GM18858 (cell line): ENCODE measurements around the gene RGPD6.
A peak's percentile ranks its signal among the peaks of the same experiment; 100 is the strongest.
"Not testable (repeated sequence)": the region's sequence is repeated elsewhere in the genome, so short reads cannot be mapped to it uniquely, and the experiment has no call there.

Experiments
- ATAC-seq: cut with Tn5 transposase; IDR thresholded peaks from one replicate; pipeline ENCODE4 v1.9.1; 2021; ENCODE audit not compliant: unreplicated experiment

Gene RGPD6

DNA sequence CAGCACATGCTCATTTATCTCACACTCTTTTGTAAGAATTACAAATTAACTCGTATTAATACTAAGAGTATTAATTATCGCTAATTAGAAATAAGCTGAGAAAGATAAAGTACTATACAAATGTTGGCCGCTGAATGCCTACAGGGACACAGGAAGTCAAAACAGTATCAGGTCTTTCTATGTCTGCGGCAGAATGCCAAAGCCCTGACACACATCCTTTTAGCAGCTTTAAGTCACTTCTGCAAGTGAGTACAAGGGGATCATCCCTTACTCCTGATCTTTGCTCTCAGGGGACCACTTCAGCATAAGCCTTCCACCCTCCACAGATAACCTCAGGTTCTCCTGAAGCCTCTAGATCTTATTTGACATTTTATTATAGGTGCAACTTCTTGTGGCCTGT is 94.3 kb downstream of the RGPD6 start:
- not testable (repeated sequence) for ATAC-seq

DNA sequence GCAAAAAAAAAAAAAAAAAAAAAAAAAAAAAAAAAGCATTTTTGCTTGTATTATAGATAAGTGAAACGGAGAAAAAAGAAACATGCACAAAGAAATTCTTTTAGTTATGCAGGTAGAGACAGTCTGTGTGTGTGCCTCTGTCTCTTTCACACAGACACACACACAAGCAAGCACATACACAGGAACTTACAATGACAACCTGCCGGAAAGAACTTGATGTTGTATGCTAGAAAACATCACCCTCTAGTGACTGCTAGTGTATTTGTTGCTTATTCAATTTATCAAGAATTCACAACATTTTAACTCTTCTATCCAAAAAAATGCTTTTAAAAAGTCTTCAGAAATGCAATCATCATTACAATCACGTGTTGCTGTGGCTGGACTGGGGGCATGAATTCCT is 95.8 kb downstream of the RGPD6 start:
- peak; percentile 55 for ATAC-seq

DNA sequence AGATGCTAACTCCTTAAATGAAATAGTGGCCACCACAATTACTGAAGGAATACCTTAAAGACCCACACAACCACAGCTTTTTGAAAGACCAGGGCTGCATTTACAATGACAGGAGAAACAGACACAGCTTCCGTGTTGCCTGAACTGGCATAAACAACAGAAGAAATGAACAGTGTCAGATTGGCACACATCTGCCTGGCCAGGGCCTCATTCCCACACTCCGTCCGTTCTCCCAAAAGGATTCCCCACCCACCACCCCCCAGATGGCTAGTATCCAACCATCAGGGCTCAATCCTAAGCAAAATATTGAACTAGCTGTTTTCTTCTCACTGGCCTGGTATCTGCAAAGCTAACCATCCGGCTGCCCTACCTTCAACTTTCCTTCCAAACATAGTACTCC is 96.9 kb downstream of the RGPD6 start:
- ATAC-seq: not testable (repeated sequence)

DNA sequence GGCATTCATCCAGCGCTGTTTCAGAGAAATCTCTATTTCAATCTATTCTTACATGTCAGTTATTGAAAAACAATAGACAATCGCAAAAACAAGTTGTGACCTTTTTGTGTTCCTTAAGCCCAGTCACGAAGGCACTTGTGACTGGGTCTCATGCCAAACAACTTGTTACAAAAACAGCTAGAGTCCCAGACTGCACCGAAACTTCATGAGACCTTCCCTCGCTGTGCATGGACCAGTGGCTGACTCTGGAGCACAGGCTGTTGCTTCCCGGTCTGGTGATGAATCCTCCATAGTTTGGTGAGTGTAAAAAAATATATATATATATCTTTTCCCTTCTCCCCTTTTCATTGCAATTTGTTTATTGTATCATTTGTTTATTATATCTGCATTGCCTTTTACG is 99.7 kb downstream of the RGPD6 start:
- not testable (repeated sequence) for ATAC-seq

DNA sequence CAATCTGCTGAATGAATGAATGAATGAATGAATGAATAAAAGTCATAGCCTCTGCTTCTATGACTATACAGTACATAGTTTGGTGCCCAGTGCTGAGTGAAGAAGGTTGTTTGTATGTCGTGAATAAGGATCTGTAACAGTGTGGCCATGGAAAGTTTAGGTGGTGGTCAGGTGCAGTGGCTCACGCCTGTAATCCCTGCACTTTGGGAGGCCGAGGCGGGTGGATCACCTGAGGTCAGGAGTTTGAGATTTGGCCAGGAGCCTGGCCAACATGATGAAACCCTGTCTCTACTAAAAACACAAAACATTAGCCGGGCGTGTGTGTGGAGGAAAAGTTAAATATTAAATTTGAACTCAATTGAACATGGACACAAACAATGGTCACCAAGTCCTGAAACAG is 100.1 kb downstream of the RGPD6 start:
- not testable (repeated sequence) for ATAC-seq

DNA sequence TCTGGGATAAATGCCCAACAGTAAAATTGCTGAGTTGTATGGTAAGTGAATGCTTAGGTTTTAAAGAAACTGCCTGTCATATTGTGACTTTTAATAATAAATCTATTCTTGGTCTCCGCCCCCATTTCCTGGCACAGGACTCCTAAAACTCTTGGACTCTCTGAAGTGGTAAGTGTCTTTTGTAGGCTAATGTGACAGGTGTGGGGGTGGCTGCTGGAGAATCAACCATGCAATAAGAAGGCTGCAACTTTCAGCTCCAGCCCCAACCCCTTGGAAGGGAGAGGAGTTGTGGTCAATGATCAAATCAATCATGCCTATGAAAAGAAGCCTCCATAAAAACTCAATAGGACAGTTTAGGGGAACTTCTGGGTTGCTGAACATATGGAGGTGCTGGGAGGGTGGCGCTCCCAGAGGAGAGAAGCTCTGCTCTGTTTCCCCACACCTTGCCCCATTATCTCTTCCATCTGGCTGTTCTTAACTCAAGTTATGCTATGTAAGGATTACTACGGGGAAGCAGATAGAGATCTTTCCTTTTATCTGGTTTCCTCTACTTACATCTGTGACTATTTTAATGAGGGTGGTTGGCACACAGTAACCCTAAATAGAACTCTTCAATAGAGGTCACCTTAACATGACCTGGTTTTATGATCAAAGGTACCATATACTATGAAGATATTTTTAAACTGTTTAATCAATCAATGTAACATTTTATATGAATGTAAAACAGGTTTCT is 101.2 kb downstream of the RGPD6 start:
- not testable (repeated sequence) for ATAC-seq

DNA sequence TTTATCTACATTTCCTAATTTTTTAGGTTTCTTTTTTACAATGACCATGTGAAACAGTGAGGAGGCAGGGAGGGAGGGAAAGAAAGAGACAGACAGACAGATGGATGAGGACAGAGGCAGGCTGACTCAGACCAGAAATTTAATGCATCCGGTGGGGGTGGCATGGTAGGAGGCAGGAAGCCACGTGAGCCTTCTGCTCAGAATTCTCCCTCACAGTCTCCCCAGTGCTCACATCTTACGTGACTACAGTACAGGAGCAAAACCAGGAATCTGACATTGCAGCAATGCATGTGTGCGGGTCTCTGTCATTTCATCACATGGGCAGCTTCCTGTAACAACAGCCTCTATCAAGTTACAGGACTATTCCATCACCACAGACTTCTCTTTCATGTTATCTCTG is 102.1 kb downstream of the RGPD6 start:
- peak; percentile 94 for ATAC-seq

DNA sequence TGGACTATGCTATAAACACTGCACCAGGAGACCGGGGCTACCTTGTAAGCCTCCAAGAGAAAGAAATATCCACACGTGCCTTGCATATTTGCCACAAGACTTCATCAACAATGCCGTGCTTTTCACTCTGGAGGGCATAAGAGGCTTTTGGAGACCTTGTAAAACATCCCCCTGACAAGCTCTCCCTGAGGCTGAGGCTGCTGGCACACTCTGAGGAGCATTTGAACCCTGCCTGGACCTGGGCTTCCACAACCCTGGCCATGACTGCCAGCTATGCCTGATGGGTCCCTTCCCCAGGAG is 104.0 kb downstream of the RGPD6 start:
- ATAC-seq: not testable (repeated sequence)

DNA sequence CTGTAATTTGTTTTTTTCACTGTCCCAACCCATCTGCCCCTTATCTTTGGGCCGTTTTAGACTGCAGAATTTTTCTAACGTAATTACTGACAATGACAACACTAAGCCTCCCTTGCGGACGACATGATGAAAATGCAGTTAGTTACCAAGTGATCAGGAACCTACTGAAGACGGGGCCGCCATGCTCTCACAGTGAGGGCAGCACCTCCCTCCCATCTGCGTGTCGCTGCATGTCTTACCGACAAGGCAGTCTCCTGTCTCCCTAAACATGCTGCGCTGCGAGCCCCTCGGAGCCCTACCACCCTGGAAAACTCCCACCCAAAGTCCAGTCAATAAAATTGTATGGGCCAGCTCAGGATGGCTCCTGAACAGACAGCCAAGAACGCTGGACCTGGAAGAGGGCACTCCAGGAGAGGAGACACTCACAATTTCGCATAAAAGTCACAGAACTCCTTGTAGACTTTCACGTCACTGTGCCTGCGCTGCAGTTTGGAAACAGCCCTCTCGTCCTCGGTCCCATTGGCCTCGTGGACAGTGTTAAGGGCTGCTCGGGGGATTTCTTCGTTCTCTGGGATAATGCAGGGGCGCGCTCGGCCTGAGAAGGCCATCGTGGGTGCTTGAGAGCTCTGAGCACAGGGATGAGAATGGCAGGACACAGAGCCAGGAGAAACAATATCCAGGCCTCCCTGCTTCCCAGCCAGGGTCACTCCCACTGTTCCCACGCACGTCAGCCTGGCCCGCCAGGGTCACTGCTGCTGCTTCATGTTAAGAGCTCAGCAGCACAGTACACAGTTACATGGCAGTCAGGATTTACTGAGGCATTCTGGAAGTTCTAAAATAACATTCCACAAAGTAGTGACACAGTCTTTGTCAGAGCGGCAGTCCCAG is 104.6 kb downstream of the RGPD6 start, which contains the start of gene LIMS4:
Gene LIMS4 (minus strand): TSS at position 646 of the 888 bp plus-strand sequence. CDS start 38 bp downstream, at position 608.
- not testable (repeated sequence) for ATAC-seq

DNA sequence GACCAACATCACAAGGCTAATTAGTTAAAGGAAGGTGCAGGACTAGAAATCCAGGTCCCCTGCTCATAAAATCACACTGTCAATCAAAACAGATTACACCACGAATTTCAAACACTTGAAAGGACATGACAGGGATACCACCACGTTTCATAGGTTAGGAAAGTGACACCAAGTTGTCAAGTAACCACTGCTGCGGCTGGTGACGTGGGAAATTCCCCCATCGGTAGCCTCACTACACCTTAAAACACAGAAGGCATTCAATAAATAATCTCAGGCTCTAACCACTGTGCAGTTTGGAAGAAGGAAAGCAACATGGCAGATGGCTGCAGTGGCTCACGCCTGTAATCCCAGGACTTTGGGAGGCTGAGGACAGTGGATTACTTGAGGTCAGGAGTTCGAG is 108.1 kb downstream of the RGPD6 start:
- not testable (repeated sequence) for ATAC-seq

DNA sequence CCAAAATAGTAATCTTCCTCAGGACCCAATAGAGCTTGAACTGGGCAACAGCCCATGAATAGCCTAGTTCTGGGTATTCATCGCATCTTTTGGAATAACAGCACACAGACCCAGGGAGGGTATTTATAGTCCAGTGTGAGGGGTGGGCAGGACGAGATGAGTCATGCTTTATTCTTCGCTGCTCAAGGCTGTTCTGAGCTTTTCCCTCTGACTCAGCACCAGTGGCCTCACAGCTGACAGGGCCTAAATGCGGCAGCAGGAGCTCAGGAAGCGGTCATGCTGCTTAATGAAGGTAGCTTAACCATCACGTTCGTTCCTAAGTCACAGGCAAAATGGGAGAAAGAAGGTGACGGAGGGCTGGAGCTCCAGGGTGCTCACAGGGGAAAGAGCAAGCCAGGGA is 111.7 kb downstream of the RGPD6 start:
- peak; percentile 93 for ATAC-seq
